ENCODE results near the gene ZNF521.

Gene ZNF521

DNA sequence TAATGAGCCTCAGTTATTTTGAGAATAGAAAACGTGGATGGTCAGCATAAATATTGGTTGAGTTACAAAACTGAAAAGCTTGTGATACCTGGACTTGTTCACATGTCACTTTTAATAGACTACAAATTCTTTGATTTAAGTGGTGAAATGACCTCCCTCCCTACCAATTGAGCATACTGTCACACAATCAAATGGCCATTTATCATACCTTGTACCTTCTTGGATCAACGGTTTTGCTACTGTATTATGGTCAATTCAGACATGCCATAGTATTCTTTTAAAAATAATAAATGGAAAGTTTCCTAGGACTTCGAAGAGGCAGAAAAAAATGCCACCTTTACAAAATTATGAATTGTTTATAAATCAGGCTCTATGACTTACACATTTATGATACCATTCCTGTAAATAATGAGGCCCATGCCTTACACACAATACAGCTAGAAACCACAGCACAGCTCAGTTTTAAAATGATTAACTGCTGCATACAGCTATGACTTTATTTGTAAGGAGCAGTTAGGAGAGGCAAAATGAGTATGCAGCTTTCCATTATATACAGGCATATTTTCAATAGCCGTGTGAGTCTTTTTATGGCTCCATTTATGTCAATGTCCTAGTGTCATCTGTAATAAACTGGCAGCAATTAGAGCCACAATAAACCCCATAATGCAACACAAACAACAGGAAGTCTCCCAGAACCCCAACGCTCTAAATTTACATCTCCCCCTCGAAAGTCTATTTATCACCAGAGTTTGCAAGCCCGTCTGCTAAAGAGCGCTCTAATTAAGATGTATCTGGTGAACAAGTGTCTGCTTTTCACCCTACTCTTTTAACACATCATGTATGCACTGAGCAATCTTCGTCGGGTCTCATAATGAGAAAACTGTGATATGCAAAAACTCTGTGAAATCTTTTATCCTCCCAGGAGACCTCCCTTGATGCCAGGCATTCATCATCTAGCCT, 176.1 kb downstream of the ZNF521 start:
- Histone ChIP-seq H3K27me3 (no peaks in the 10 kb centered on the region), H3K9ac (no peak overlapping the region), H3K27ac (no peak overlapping the region), H3K9me3 (no peaks in the 10 kb centered on the region), H3K36me3 (no peaks in the 10 kb centered on the region), H3K4me1 (peaks cover 5% of the 10 kb centered on the region), H3K4me2 (no peak overlapping the region), H3K4me3 (no peak overlapping the region), H4K20me1 (no peaks in the 10 kb centered on the region)
- TF ChIP-seq Cebpa-rat (IDR thresholded peaks at IDR 0.05), result no peak

DNA sequence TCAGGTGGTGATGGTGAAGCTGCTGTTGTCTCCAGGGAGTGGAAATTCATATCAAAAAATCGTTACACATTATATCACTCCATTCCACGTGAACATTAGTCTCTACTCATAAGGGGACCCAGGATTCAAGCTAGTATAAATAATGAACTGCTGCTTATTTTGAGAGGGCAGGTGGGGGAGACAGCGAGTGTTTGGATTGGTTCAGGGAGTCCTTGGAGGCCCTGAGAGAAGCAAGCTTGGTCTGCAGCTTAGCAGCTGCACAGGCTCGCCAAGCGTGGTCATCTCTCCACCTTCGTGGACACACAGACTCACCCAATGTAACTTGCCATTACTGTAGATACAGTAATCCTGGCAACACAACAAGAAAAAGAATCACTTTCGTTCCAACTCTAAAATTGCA, 177.6 kb downstream of the ZNF521 start:
- peak overlapping the region; percentile 5; the same call in 1 of the 2 replicates for H3K4me2 ChIP-seq

DNA sequence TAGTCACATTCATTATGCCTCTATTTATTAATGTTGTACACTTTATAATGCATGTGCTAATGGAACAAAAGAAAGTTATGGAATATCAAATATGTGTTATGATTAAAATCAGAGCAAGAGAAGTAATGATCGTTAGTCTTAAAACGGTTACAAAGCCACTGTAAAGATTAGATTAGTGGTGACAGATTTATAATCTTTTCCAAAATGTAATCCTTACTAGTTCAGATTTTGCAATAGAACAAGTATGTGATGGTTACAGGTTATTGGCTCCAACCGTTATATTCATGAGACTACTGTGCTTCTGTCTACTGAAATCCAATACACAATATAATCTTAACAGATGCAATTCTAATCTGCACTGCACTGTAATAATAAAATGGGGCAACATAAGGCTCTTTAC, 180.6 kb downstream of the ZNF521 start:
- Histone ChIP-seq H3K4me1 (peaks cover 5% of the 10 kb centered on the region), H4K20me1 (no peaks in the 10 kb centered on the region), H3K36me3 (no peaks in the 10 kb centered on the region), H3K4me2 (no peak overlapping the region), H3K9me3 (no peaks in the 10 kb centered on the region), H3K4me3 (no peak overlapping the region), H3K27me3 (no peaks in the 10 kb centered on the region), H3K9ac (no peak overlapping the region), H3K27ac (no peak overlapping the region)
- TF ChIP-seq Cebpa-rat (IDR thresholded peaks at IDR 0.05), result no peak

More for the DNA sequence above, 177.6 kb downstream of the ZNF521 start:
- no peak overlapping the region for H3K9ac ChIP-seq
- H3K36me3 ChIP-seq, result no peaks in the 10 kb centered on the region
- H3K4me1 ChIP-seq, result peaks cover 5% of the 10 kb centered on the region
- no peak for TF ChIP-seq Cebpa-rat (IDR thresholded peaks at IDR 0.05)
- H3K27me3 ChIP-seq, result no peaks in the 10 kb centered on the region
- no peaks in the 10 kb centered on the region for H4K20me1 ChIP-seq
- no peaks in the 10 kb centered on the region for H3K9me3 ChIP-seq
- no peak overlapping the region for H3K4me3 ChIP-seq
- no peak overlapping the region for H3K27ac ChIP-seq

GRCh38 chr18:25170402-25170801, 181.6 kb downstream of the ZNF521 start:
- Histone ChIP-seq H3K36me3 (no peaks in the 10 kb centered on the region), H3K27me3 (no peaks in the 10 kb centered on the region), H3K4me2 (no peak overlapping the region), H3K9me3 (no peaks in the 10 kb centered on the region), H3K9ac (no peak overlapping the region), H3K27ac (no peak overlapping the region), H4K20me1 (no peaks in the 10 kb centered on the region), H3K4me1 (peaks cover 9% of the 10 kb centered on the region), H3K4me3 (no peak overlapping the region)
- no peak for TF ChIP-seq Cebpa-rat (IDR thresholded peaks at IDR 0.05)

GRCh38 chr18:25169701-25170100, 182.3 kb downstream of the ZNF521 start:
- Histone ChIP-seq H3K9ac (no peak overlapping the region), H3K9me3 (no peaks in the 10 kb centered on the region), H3K4me3 (no peak overlapping the region), H3K4me2 (no peak overlapping the region), H3K27me3 (no peaks in the 10 kb centered on the region), H3K4me1 (peaks cover 16% of the 10 kb centered on the region), H4K20me1 (no peaks in the 10 kb centered on the region), H3K36me3 (no peaks in the 10 kb centered on the region), H3K27ac (no peak overlapping the region)
- TF ChIP-seq Cebpa-rat (IDR thresholded peaks at IDR 0.05), result no peak

DNA sequence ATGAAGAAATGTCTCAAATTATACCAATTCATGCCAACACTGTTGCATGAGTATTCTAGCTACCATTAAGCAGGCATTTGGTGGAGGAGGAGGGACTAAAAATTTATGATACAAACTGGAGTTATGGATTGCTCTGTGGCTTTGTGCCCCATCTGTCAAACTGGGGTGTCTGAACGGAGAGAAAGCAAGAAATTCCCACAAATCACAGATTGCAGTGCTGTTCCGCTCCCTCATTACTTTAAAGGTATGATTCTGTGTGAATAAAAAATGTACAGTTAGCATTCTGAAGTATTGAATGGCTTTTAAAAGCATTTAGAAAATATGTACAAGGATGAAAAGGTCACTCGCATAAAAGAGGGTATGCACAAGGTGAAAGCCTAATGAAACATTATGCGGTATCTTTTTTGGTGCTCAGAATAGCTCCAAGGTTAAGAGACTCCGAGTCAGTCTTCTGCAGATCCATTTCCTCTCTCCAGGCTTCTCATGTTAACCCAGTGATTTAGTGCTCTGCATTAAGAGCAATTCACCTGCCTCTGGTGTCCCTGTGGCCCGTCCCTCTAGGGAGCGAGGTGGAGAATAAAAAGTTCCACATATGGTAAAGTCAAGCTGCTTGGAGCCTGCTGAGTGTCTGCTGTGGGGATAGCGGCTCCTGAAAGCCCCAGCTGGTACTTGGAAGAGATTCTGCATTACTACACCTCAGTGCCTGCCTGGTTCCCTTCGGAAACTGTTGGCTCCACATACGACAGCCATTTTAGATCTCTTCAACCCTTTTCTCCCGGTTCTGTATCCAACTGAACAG, 184.2 kb downstream of the ZNF521 start:
- no peak for TF ChIP-seq Cebpa-rat (IDR thresholded peaks at IDR 0.05)
- H3K4me2 ChIP-seq, result no peak overlapping the region
- H3K36me3 ChIP-seq, result no peaks in the 10 kb centered on the region
- no peak overlapping the region for H3K9ac ChIP-seq
- H3K27me3 ChIP-seq, result no peaks in the 10 kb centered on the region
- H4K20me1 ChIP-seq, result no peaks in the 10 kb centered on the region
- no peak overlapping the region for H3K4me3 ChIP-seq
- no peak overlapping the region for H3K27ac ChIP-seq
- H3K9me3 ChIP-seq, result no peaks in the 10 kb centered on the region
- H3K4me1 ChIP-seq, result peaks cover 30% of the 10 kb centered on the region

- TF ChIP-seq Cebpa-rat (IDR thresholded peaks at IDR 0.05), result no peak
Observed at GRCh38 chr18:25166113-25166512, 185.9 kb downstream of the ZNF521 start.

GRCh38 chr18:25164848-25165811, 186.8 kb downstream of the ZNF521 start:
- Histone ChIP-seq H3K4me2 (peak overlapping the region; percentile 94), H4K20me1 (no peaks in the 10 kb centered on the region), H3K27ac (no peak overlapping the region), H3K9me3 (no peaks in the 10 kb centered on the region), H3K27me3 (no peaks in the 10 kb centered on the region), H3K9ac (no peak overlapping the region), H3K4me3 (peak overlapping the region; percentile 53), H3K4me1 (peaks cover 36% of the 10 kb centered on the region), H3K36me3 (no peaks in the 10 kb centered on the region)
- no peak for TF ChIP-seq Cebpa-rat (IDR thresholded peaks at IDR 0.05)

More at GRCh38 chr18:25166113-25166512, 185.9 kb downstream of the ZNF521 start:
- Histone ChIP-seq H4K20me1 (no peaks in the 10 kb centered on the region), H3K9me3 (no peaks in the 10 kb centered on the region), H3K4me2 (no peak overlapping the region), H3K9ac (no peak overlapping the region), H3K27ac (no peak overlapping the region), H3K4me3 (no peak overlapping the region), H3K4me1 (peaks cover 36% of the 10 kb centered on the region), H3K36me3 (no peaks in the 10 kb centered on the region), H3K27me3 (no peaks in the 10 kb centered on the region)

- Histone ChIP-seq H3K4me3 (peak overlapping the region; percentile 53), H3K27me3 (no peaks in the 10 kb centered on the region), H3K36me3 (no peaks in the 10 kb centered on the region), H3K4me1 (peaks cover 36% of the 10 kb centered on the region), H3K27ac (no peak overlapping the region), H3K9me3 (no peaks in the 10 kb centered on the region), H4K20me1 (no peaks in the 10 kb centered on the region), H3K9ac (no peak overlapping the region), H3K4me2 (peak overlapping the region; percentile 94)
- TF ChIP-seq Cebpa-rat (IDR thresholded peaks at IDR 0.05), result no peak
Observed at GRCh38 chr18:25164211-25164847, 187.6 kb downstream of the ZNF521 start.

Measured in BLaER1 (cell line).